ENCODE data around the gene ASB2.

ASB2 gene

DNA sequence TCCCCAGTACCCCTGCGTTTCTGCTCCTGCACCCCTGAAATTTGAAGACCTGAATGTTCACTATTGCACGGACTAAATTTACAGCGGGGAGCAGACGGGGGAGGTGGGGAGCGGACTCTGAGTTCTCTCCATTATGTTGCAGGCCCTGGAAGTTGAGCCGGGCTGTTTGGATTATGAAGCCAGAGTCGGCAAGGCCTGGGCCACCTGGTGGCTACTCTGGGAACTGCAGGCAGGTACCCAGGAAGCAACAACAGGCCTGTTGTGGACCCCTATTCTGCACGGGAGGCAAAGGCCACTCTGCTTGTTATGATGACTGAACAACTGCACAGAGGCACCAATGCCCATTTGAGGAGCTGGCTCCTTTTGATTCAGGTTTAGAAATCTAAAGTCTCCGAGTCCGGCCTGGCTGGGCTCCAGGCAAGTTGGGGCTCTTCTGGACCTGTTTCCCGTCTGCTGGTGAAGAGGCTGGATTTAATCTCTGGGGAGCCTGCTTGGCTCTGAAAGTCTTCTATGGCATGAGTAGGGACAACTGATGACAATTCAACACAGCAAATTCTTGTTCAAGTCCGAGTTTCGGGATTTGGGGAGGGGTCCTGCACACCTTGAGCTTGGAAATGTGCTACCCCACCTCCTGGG lies 83.3 kb downstream of the ASB2 start:
- H3K36me3 Mint-ChIP-seq (ENCODE audit: low read depth): no peaks in the 10 kb centered on the region
- TF ChIP-seq, protein P1, sequence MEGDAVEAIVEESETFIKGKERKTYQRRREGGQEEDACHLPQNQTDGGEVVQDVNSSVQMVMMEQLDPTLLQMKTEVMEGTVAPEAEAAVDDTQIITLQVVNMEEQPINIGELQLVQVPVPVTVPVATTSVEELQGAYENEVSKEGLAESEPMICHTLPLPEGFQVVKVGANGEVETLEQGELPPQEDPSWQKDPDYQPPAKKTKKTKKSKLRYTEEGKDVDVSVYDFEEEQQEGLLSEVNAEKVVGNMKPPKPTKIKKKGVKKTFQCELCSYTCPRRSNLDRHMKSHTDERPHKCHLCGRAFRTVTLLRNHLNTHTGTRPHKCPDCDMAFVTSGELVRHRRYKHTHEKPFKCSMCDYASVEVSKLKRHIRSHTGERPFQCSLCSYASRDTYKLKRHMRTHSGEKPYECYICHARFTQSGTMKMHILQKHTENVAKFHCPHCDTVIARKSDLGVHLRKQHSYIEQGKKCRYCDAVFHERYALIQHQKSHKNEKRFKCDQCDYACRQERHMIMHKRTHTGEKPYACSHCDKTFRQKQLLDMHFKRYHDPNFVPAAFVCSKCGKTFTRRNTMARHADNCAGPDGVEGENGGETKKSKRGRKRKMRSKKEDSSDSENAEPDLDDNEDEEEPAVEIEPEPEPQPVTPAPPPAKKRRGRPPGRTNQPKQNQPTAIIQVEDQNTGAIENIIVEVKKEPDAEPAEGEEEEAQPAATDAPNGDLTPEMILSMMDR (IDR thresholded peaks at IDR 0.05): peak; percentile 98

DNA sequence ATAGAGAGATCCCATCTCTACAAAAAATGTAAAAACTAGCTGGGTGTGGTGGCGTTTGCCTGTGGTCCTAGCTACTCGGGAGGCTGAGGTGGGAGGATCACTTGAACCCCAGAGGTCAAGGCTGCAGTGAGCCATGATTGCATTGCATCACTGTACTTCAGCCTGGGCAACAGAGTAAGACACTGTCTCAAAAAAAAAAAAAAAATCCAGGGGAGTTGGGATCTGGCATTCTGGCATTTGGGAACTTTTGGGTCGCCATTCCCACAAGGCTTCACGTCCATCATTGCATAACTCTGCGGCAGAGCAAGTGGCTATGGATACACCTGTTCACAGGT lies 83.9 kb downstream of the ASB2 start:
- H3K9me3 Mint-ChIP-seq: no peaks in the 10 kb centered on the region
- no peak overlapping the region for H3K27ac Mint-ChIP-seq
- H3K4me3 Mint-ChIP-seq: no peak overlapping the region
- no peak for DNase-seq
- peaks cover 44% of the 10 kb centered on the region for H3K4me1 Mint-ChIP-seq
- no peaks in the 10 kb centered on the region for H3K36me3 Mint-ChIP-seq (ENCODE audit: low read depth)
- H3K27me3 Mint-ChIP-seq (ENCODE audit: low read depth, poor library complexity): peaks cover 18% of the 10 kb centered on the region
- TF ChIP-seq, protein P1 (IDR thresholded peaks at IDR 0.05): no peak

More for the DNA sequence above, 83.3 kb downstream of the ASB2 start:
- peaks cover 44% of the 10 kb centered on the region for H3K4me1 Mint-ChIP-seq
- no peak overlapping the region for H3K4me3 Mint-ChIP-seq
- no peaks in the 10 kb centered on the region for H3K9me3 Mint-ChIP-seq
- no peak overlapping the region for H3K27ac Mint-ChIP-seq
- DNase-seq: peak; percentile 94
- H3K27me3 Mint-ChIP-seq (ENCODE audit: low read depth, poor library complexity): peaks cover 18% of the 10 kb centered on the region

DNA sequence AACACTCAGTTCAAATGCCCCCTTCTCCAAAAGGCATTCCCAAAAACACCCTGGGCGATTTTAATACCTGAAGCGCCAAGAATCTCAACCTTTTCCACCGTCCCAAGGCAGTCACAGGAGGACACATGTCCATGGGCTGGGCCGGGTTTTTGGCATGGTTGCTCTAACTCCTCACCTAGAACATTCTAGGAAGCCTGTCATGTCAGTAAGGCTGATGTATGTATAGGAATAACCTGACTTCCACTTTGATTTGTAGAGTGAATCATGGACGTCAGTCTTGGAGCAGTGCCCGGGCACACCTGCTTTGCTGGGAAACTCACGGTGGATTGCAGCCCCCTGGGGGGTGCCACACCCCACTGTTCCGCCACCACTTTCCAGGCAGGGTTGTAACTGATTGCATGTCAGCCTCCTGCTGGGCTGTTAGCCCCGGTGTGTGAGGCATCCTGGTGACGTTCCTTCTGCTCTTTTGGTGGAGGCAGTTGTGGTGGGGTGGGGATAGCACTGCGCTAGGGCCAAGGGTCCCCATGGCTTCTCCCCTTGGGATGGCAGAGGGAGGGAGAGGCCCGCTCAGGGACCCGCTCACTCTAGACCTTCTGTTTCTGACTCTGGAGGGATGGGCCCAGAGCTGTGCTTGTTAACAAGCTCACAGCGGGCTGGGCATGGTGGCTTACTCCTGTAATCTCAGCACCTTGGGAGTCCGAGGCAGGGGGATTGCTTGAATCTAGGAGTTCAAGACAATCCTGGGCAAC lies 84.4 kb downstream of the ASB2 start:
- no peak overlapping the region for H3K4me3 Mint-ChIP-seq
- no peak overlapping the region for H3K27ac Mint-ChIP-seq
- peaks cover 44% of the 10 kb centered on the region for H3K4me1 Mint-ChIP-seq
- peaks cover 18% of the 10 kb centered on the region for H3K27me3 Mint-ChIP-seq (ENCODE audit: low read depth, poor library complexity)
- no peaks in the 10 kb centered on the region for H3K9me3 Mint-ChIP-seq
- no peak for DNase-seq
- H3K36me3 Mint-ChIP-seq (ENCODE audit: low read depth): no peaks in the 10 kb centered on the region
- TF ChIP-seq, protein P1 (IDR thresholded peaks at IDR 0.05): no peak

DNA sequence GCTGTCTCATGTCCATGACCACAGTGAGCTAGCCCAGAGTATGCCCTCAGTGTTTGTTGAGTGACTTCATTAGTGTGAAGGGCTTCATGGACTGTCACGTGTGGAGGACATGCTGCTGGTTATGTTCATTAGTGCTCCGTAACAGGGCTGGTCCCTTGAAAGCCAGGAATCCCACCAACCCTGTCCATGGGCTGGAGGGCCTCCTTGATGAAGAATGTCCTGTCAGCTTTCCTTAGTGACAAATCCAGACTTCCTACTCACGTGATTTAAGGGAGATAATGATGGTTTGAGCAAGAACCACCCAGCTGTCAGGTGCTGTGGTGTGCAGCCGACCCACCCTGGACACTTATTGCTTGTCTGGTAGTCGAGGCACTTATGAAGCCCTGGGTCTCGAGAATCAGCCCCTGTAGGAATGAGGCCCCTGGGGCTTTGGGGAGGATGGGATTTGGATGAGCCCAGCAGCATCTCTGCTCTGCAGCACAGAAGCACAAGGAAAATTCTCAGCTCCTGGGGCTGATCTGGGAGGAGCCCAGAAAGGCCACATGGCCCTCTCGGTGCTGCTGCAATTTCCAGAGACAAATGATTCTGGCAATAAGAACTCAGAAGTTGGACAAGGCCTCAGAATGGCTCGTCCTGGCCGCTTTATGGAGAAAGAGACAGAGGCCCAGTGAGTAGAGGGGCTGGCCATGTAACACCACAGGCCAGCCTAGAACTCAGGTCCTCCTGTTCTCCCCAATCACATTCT lies 86.5 kb downstream of the ASB2 start:
- Mint-ChIP-seq H3K27ac (no peak overlapping the region), H3K4me1 (peaks cover 36% of the 10 kb centered on the region), H3K9me3 (peaks cover 10% of the 10 kb centered on the region), H3K27me3 (ENCODE audit: low read depth, poor library complexity) (peaks cover 17% of the 10 kb centered on the region), H3K36me3 (ENCODE audit: low read depth) (no peaks in the 10 kb centered on the region), H3K4me3 (no peak overlapping the region)
- TF ChIP-seq, protein P1 (IDR thresholded peaks at IDR 0.05): no peak
- DNase-seq: no peak

DNA sequence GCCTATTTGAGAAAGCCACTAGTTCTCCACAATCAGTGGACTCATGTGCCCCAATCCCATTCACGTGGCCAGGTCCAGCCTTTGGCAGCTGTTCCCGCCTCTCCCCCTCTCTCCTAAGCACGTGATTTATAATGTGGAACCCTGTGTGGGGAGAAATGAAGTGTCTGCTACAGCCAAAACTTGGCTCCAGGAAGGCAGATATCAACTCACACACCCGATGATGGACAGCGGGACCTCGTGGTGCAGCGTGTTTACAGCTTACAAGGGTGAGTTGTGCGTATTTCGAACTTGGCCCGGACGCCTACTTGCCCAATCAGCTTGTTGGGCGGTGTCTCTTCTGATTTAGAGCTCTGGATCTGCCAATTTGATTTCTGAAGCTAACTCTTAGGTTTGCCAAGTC lies 87.4 kb downstream of the ASB2 start:
- Mint-ChIP-seq H3K4me3 (no peak overlapping the region), H3K27me3 (ENCODE audit: low read depth, poor library complexity) (peaks cover 19% of the 10 kb centered on the region), H3K4me1 (peaks cover 26% of the 10 kb centered on the region), H3K9me3 (peaks cover 14% of the 10 kb centered on the region), H3K36me3 (ENCODE audit: low read depth) (no peaks in the 10 kb centered on the region), H3K27ac (no peak overlapping the region)
- no peak for DNase-seq
- TF ChIP-seq, protein P1 (IDR thresholded peaks at IDR 0.05): no peak
